ENCODE measurements around the gene RAD51D.
A peak's percentile ranks its signal among the peaks of the same experiment; 100 is the strongest.
"Not testable (repeated sequence)": the region's sequence is repeated elsewhere in the genome, so short reads cannot be mapped to it uniquely, and the experiment has no call there.

Gene RAD51D

GRCh38 chr17:35141681-35142466 is 22.2 kb upstream of the RAD51D start, which contains the start of gene NLE1:
Gene NLE1 (minus strand): TSS chr17:35142303. CDS start chr17:35142275, 28 bp downstream.
- DNase-seq (ENCODE audit: low read depth), result peak; percentile 80

- DNase-seq (ENCODE audit: low read depth), result no peak
These were observed 18.6 kb upstream of the RAD51D start for GRCh38 chr17:35138218-35138617.

GRCh38 chr17:35135322-35135721 is 15.7 kb upstream of the RAD51D start:
- no peak for DNase-seq (ENCODE audit: low read depth)

- DNase-seq (ENCODE audit: low read depth), result no peak
These were observed 13.3 kb upstream of the RAD51D start for GRCh38 chr17:35132816-35133550.

- DNase-seq (ENCODE audit: low read depth), result no peak
These were observed 12.4 kb upstream of the RAD51D start for GRCh38 chr17:35132099-35132498.

GRCh38 chr17:35130392-35130791 is 10.7 kb upstream of the RAD51D start:
- DNase-seq (ENCODE audit: low read depth), result no peak

DNA sequence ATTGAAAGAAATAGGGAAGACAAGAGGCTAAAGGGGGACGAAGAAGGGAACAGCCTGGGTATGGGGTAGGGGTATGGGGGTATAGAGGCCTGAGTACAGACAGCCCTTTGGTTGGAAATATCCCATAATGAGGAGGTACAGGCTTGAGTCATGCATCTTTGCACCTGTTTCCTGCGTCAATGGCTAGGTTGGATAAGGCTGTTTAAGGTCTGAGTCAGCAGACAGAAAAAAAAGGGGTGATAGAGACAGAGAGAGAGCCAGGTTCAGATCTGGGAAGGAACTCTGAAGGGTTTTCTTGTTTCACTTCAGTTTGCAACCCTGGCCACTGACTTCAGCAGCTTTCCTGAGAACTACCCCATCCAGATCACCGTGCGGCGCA is 10.3 kb upstream of the RAD51D start:
- DNase-seq (ENCODE audit: low read depth), result no peak

DNA sequence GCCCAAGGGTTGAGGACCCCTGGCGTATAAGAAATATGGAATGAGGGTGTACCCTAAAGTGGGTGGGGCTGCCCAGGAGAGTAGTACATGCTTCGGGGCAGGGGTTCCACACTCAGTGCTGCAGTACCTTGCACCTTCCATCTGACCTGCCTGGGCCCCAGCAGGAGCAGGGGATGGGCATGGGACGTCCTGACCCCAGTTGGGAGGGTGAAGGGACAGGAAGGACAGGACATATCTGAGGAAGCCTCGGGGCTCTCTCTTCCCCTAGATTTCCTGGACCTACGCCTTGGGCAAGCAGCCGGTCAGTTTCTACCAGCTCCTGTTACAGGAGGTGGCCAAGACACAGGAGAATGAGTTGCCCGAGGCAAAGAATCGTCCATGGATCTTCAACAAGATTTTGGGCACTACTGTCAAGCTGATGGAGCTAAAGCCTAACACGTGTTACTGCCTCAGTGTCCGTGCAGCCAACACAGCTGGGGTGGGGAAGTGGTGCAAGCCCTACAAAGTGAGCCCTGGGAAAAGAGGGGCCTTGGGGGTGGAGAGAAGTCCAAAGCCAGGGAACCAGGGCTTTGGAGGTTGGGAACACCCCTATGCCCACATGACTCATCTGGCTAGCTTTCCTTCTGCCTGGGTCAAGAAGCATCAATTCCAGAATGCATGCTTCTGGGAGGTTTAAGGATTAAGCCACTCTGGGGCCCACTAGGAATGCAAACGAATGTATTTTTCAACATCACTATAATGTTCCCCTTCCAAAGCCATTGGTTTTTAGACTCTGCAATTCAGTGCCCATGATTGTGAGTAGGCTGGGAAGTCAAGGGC is 9.7 kb upstream of the RAD51D start:
- DNase-seq (ENCODE audit: low read depth), result no peak

DNA sequence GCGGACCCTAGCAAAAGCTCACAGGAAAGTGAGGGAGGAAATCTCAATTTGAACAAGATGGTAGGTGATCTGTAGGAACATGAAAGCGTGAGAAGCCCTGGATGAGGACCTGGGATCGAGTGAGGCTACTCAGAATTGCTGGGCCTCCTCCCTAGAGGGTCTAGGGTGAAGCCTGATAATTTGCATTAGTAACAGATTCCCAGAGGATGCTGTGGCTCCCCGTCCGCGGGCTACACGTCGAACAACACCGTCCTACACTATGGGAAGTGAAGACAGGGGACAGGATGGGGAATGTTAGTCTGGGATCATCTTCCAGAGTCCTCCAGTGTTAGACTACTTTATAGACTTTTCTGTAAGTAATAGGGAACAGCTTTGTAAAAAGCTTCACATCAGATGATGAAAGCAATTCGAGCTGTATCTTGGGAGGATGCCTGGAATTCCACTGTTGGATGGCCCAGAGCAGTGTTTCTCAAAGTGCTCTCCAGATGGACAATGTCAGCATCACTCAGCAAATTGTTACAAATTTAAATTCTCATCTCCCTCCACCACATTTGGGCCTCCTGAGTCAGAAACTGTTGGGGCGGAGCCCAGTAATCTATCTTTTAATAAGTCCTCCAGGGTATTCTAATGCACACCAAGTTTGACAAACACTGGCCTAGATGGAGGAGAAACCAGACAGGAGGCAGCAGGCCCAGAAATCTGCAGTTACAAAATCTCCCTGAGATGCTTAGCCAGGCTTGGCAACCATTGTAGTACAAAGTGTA is 8.3 kb upstream of the RAD51D start:
- DNase-seq (ENCODE audit: low read depth), result no peak

GRCh38 chr17:35121315-35121714 is 1.7 kb upstream of the RAD51D start, which contains the start of gene FNDC8:
Gene FNDC8 (plus strand): TSS chr17:35121615. CDS start chr17:35121694, 79 bp downstream.
- no peak for DNase-seq (ENCODE audit: low read depth)

DNA sequence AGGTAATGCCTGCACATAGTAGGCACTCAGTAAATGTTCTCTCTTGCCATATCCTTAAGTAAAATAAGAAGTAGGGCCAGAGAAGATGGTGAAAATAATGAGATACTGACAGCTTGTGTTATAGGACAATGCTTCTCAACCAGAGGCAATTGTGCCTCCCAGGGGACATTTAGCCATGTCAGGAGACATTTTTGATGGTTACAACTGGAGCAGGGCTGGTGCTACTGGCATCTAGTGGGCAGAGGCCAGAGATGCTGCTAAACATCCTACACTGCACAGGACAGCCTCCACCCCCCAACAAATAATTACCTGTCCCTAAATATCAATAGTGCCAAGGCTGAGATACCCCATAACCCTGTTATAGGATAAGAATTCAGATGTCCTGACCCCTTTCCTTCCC is 1.7 kb downstream of the RAD51D start:
- DNase-seq (ENCODE audit: low read depth), result no peak

- DNase-seq (ENCODE audit: low read depth), result no peak
These were observed 2.8 kb downstream of the RAD51D start for GRCh38 chr17:35116845-35117244.

GRCh38 chr17:35110791-35111190 is 8.9 kb downstream of the RAD51D start:
- DNase-seq (ENCODE audit: low read depth), result not testable (repeated sequence)

- DNase-seq (ENCODE audit: low read depth), result no peak
These were observed 14.7 kb downstream of the RAD51D start for GRCh38 chr17:35104844-35105450.

GRCh38 chr17:35103271-35103670 is 16.4 kb downstream of the RAD51D start:
- no peak for DNase-seq (ENCODE audit: low read depth)

GRCh38 chr17:35101725-35102124 is 17.9 kb downstream of the RAD51D start:
- no peak for DNase-seq (ENCODE audit: low read depth)

DNA sequence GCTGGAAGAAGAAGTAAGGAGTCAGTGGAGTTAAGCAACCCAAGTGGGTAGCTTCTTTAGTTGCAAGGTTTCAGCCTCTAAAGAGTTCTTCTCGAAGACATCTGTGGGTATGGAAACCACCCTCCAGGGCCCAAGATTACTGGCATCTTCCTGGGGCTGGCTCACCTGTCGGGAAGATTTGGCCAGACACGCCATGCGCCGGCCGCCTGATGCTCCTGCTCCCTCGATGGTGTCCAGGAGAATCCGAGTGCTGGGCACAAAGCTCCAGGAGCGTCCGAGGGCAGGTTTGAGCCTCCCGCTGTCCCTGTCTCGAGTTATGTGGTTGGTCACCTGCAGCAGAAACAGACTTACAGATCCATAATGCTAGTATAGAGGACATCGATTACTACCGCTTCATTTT is 18.6 kb downstream of the RAD51D start:
- no peak for DNase-seq (ENCODE audit: low read depth)

- DNase-seq (ENCODE audit: low read depth), result no peak
These were observed 19.8 kb downstream of the RAD51D start for GRCh38 chr17:35099908-35100307.

- DNase-seq (ENCODE audit: low read depth), result no peak
These were observed 21.9 kb downstream of the RAD51D start for GRCh38 chr17:35097776-35098175.

DNA sequence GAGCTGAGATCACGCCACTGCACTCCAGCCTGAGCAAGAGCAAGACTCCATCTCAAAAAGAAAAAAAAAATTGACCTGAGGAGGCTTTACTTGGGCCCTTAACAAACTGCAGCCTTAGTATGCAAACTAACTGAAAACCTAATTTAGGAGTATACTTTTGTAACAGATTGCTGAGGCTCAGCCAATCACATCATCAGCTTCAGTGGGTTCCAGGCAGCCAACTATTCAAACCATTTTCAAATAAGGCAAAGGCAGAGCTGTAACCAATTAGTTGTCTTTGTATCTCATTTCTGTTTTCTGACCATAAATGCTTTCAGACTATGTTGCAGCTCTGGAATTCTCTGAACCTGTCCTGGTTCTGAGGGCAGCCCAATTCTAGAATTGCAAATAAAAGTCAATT is 23.9 kb downstream of the RAD51D start:
- DNase-seq (ENCODE audit: low read depth), result no peak

GRCh38 chr17:35094902-35095301 is 24.8 kb downstream of the RAD51D start:
- DNase-seq (ENCODE audit: low read depth), result no peak
